Liver (tissue), 3 donors: Measurements from ENCODE around the gene LIFR.

Experiments
- HNF4A ChIP-seq, 2 donors: conservative IDR thresholded peaks; 2 replicates each; pipeline ENCODE4 v1.6.1; 2016; ENCODE audit warnings: antibody characterized with exemption in 2 of 2, mild to moderate bottlenecking in 2 of 2
- TF ChIP-seq, protein P1 (sequence below): IDR thresholded peaks from 2 replicates; pipeline ENCODE4 v1.6.1; 2016; ENCODE audit warnings: antibody characterized with exemption
- TF ChIP-seq, protein P2 (sequence below): fragments of 150-350 bp; IDR thresholded peaks from 2 replicates; pipeline ENCODE4 v1.5.1; 2017; ENCODE audit warnings: improper control_type of control experiment, low read depth, low read length; ENCODE audit not compliant: missing input control
- donor health status: healthy.
- donor health status: healthy.

GRCh38 chr5:38574009-38574408 is 17.6 kb upstream of the LIFR start:
- TF ChIP-seq, protein P1, sequence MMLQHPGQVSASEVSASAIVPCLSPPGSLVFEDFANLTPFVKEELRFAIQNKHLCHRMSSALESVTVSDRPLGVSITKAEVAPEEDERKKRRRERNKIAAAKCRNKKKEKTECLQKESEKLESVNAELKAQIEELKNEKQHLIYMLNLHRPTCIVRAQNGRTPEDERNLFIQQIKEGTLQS = no peak
- TF ChIP-seq, protein P2, sequence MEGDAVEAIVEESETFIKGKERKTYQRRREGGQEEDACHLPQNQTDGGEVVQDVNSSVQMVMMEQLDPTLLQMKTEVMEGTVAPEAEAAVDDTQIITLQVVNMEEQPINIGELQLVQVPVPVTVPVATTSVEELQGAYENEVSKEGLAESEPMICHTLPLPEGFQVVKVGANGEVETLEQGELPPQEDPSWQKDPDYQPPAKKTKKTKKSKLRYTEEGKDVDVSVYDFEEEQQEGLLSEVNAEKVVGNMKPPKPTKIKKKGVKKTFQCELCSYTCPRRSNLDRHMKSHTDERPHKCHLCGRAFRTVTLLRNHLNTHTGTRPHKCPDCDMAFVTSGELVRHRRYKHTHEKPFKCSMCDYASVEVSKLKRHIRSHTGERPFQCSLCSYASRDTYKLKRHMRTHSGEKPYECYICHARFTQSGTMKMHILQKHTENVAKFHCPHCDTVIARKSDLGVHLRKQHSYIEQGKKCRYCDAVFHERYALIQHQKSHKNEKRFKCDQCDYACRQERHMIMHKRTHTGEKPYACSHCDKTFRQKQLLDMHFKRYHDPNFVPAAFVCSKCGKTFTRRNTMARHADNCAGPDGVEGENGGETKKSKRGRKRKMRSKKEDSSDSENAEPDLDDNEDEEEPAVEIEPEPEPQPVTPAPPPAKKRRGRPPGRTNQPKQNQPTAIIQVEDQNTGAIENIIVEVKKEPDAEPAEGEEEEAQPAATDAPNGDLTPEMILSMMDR = no peak
- no peak for TF ChIP-seq HNF4A (conservative IDR thresholded peaks at IDR 0.05)
